Peyer's patch (tissue), 4 donors: Measurements from ENCODE around the gene CLMN.

Experiments used
- POLR2A ChIP-seq, 2 donors: fragments of 450-650 bp; IDR thresholded peaks; one replicate each; pipeline ENCODE4 v1.5.1; 2017; ENCODE audit warnings: antibody characterized with exemption in 2 of 2, mild to moderate bottlenecking in 2 of 2, moderate library complexity in 2 of 2
- TF ChIP-seq, protein P1 (sequence below), 6 experiments: fragments of 450-650 bp in 4 of 6; fragments of 200-600 bp in 2 of 6; sonication (generic) in 1 of 6; IDR thresholded peaks; one replicate each; pipeline ENCODE4 v1.5.1; 2017 to 2019; ENCODE audit warnings: antibody characterized with exemption in 6 of 6, mild to moderate bottlenecking in 3 of 6, moderate library complexity in 1 of 6

DNA sequence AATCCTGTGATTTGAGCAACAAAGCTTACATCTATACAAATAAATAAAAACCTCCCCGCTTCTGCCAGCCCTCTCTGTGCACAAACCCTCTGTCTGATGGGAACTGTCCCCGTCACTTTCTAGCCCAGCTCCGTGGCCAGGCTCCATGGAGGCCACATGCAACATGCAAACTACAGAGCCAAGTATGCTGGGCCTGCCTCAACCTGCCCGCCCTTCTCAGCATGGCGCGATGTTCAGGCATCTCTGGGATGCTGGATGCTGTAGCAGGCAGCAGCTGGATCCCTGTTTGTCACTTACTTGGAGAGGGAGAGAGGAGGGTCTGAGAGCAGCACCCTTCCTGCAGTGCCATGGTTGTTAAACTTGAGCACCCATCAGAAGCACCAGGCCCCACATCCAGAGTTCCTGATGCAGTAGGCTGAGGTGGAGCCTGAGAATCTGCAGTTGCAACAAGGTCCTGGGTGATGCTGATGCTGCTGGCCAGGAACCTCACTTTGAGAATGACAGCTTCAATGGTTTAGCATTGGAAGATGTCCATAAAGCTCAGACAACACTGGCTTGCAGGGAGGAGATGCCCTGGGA is 32.4 kb downstream of the CLMN start:
- no peak for TF ChIP-seq POLR2A (IDR thresholded peaks at IDR 0.05)
- TF ChIP-seq, protein P1, sequence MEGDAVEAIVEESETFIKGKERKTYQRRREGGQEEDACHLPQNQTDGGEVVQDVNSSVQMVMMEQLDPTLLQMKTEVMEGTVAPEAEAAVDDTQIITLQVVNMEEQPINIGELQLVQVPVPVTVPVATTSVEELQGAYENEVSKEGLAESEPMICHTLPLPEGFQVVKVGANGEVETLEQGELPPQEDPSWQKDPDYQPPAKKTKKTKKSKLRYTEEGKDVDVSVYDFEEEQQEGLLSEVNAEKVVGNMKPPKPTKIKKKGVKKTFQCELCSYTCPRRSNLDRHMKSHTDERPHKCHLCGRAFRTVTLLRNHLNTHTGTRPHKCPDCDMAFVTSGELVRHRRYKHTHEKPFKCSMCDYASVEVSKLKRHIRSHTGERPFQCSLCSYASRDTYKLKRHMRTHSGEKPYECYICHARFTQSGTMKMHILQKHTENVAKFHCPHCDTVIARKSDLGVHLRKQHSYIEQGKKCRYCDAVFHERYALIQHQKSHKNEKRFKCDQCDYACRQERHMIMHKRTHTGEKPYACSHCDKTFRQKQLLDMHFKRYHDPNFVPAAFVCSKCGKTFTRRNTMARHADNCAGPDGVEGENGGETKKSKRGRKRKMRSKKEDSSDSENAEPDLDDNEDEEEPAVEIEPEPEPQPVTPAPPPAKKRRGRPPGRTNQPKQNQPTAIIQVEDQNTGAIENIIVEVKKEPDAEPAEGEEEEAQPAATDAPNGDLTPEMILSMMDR (IDR thresholded peaks at IDR 0.05): no peak
